ENCODE data around the gene C6orf89.

- TF ChIP-seq RAD21 (IDR thresholded peaks at IDR 0.05 in 1 of 2, conservative IDR thresholded peaks at IDR 0.05 in 1 of 2; ENCODE audit: low read depth in 2 of 2, low read length in 2 of 2) (peak; percentile 68 to 71), CTCF (IDR thresholded peaks at IDR 0.05; ENCODE audit: control extremely low read depth in 1 of 3, insufficient read depth in 1 of 3, low read depth in 1 of 3, low read length in 3 of 3) (peak; percentile 40 to 59 (median 51); a peak in 3 of 4 replicates), TCF12 (IDR thresholded peaks at IDR 0.05; ENCODE audit: low read depth, low read length) (no peak), SUZ12 (IDR thresholded peaks at IDR 0.05; ENCODE audit: low read length) (no peak), RFX5 (IDR thresholded peaks at IDR 0.05; ENCODE audit: borderline replicate concordance, low read depth, low read length) (no peak), SRF (IDR thresholded peaks at IDR 0.05; ENCODE audit: low read depth, low read length) (no peak), TAF1 (IDR thresholded peaks at IDR 0.05; ENCODE audit: low read depth, low read length) (no peak)
Measured at GRCh38 chr6:36897609-36898008, 11.9 kb downstream of the C6orf89 start.
